Measurements from ENCODE around the gene SLC13A2.

Gene SLC13A2

DNA sequence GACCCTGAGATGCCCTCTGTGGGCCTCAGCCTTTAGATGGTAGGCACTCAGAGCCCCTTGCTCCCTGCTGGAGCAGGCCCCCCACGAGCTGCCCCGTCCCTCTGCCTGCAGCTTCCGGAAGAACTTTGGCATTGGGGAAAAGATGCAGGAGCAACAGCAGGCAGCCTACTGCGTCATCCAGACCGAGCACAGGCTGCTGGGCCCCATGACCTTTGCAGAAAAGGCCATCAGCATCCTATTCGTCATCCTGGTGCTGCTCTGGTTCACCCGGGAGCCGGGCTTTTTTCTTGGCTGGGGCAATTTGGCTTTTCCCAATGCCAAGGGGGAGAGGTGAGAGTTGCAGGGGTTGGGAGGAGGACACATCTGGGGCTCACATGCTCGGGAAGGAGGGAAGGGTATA, 20.0 kb downstream of the SLC13A2 start:
- no peak for DNase-seq

DNA sequence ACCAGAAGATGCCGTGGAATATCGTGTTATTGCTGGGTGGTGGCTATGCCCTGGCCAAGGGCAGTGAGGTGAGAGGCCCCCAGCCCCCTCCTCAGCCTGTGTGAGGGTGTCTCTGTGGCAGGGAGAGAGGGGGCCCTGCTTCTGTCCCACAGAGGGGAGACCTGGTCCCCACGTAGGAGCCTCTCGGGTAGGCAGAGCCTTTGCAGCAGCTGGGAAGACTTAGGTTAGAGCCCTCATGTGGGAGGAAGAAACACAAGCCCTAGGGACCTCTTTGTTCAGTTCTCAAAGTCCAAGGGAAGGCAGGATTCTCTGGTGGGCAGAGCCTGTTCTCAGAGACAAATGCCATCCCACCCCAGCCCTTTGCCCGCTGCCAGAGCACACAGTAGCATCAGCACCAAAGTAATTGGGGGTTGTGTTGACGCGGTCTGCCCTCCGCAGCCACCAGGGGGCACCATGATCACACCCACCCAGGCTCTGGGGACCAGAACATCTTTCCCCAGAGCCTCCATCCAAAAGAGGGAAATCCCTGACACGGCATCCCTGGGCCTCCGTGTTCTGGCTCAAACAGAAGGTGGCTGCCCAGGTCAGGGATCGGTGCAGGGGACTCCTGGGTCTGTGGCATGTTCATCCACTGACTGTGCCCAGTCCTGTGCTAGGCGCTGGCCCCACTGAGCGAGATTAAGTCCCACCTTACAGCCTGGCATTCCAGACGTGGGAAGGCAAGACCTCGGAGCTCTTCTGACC, 21.2 kb downstream of the SLC13A2 start:
- DNase-seq: peak; percentile 73

DNA sequence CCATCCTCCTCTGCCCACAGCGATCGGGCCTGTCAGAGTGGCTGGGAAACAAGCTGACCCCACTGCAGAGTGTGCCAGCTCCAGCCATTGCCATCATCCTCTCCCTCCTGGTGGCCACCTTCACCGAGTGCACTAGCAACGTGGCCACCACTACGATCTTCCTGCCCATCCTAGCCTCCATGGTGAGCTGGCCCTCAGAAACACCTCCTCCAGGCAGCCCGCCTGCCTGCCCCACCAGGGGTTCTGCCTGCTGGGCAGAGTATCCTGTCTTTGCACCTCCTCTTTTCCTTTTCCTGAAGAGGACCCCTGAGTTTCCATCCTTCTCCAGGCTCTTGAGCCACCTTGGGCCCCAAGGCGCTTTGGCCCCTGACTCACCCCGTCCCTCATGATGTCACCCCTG, 22.2 kb downstream of the SLC13A2 start:
- DNase-seq: no peak

DNA sequence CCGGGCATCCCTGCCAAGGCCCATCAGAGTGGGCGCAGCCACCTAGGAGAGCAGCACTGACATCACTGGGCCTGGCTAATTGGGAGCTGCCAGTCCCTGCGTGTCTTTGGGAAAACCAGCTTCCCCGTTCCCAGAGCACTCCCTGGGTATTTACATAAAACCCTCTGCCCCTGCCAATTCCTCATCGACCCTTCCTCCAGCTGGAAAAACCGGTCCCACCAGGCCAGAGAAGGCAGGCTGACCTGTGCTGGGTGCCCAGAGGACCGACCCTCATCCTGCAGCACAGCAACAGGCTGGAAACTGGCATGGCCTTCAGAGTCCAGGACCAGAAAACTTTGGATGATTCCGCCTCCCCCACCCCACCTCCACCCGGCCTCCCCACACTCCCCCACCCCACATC, 24.5 kb downstream of the SLC13A2 start:
- peak; percentile 51 for DNase-seq

DNA sequence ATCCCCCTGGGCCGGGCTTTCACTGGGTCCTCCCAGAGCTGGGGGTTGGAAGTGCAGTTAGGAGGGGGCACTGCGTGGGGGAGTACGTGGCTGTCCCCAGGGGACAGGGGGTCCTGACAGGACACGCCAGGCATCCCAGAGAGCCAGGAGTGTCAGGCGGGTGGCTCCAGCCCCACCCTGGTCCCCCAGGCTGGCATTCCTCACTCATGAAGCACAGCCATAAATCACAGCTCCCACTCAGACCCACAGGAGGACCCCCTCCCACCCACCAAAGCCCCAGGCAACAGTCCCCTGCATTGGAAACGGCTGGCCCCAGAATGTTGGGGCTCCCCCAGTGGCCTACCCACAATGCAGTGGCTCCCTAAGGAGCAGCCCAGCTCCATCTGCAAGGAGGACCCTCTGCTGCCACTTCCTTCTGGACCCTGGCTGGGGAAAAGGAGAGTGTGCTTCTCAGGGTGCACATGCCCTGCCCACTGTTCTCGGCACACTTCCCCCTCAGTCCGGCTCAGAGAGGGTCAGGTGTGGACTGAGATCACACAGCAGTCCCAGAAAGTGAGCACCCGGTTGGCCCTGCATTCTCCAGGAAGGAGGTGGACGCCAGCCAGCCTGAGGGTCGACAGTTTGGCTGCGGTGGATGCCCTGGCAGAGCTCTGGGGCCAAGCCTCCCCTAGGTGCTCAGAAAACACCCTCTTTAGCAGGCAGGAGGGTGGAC, 25.4 kb downstream of the SLC13A2 start:
- DNase-seq: no peak

DNA sequence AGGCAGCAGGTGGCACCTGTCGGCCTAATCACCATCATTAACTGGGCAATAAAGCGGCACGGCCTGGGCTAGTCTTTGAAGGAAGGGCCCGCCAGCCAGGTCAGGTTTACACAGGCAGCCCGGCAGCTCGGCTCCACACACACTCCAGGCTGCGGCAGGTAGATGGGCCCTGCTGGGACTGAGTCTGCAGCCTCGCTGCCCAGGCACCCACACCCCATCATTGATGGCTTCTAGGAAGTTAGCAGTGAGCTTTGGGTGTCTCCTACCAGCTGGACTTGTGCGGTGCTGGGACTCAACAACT, 25.9 kb downstream of the SLC13A2 start:
- DNase-seq: peak; percentile 49

DNA sequence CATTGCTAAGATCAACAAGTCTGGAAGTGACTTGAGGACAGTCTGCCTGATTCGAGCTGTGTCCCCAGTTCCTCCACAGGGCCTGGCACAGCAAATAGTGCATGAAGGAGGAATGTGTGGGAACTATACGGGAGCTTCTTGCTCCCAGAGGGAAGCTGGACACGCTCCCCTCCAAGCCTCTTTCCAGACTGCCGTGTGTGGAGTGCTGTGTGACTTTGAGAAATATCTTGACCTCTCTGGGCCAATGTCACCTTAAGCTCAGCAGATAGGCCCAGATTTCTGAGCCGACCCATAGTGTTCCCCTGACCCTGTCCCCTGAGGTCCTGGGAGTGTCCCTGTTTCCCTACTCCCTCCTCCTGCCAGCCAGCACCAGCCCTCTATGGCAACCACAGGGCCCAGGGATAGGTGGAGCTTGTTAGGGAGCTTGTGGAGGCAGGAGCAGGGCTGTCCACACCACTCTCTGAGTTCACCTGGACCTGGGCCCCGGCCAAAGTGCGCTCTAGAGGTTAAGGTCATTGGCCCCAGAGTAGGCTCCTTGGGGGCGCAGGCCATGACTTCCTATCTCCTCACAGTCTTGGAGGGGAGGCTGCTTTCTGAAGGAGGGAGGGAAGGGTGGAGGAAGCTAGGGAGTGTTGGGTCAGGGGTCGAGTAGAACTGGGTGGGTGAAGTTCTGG, 26.4 kb downstream of the SLC13A2 start:
- DNase-seq: no peak

DNA sequence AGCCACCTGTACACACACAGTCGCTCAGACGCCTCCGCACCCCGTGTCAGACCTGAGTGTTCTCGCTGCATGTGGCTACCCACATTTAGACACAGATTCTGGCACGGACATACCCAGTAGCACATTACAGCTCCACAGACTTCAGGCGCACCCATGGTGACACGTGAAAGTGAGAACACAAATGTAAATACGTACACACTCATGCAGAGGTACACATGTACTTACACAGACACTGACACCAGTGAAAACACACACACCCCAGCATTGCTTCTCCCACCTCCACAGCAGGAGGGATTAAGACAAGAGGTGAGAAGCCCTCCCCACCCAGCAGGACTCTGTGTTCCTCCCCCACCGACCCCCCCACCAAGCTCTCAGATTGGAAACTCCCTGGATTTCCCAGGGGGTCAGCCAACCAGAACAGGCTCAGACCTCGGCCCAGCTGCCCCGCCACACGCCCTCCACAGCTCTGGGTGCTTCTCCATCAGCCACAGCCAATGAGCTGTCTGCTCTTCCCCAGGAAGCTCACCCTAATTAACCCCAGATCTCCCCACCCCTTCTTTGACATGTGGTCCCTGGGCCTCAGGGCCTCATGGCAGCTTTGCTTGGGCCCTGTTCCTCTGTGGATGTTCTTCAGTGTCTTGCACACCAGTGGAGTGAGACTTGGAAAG, 27.4 kb downstream of the SLC13A2 start:
- no peak for DNase-seq

DNA sequence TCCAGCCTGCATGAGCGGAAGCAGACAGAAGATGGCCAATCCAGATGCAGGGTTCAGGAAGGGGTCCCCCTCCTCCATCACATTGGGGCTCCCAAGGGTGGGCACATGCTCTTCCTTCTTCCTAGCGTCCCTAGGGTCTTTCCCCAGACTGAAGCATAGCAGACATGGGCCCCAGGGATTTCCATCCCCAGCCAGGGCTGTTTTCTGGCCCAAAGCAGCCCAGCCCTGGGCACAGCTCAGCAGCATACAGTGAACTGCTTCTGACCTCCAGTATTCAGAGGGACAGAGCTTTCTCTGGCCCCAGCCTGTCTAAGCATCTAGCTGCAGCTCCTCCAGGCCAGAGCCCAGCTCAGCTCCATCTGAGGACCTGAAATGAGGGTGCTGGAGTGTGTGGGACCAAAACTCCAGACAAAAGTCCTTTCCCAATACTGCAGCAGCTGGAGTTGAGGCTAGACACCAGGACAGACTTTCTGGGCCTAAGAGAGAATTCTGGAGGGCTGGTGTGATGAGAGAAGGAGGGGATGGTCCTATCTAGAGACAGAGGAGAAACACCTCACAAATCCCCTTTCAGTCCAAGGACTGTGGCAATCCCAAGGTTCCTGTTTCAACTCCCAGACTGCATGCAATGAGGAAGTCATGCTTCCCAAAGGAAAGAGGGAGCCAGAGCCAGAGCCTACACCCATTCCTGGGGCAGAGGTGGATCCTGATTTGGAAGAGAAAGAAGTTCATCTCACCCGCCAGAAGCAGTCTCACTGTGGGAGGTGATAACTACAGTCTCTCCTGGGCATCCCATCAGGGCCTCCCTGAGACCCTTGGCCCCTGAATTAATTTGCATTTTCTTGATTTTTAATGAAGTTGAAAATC, 28.2 kb downstream of the SLC13A2 start:
- no peak for DNase-seq

DNA sequence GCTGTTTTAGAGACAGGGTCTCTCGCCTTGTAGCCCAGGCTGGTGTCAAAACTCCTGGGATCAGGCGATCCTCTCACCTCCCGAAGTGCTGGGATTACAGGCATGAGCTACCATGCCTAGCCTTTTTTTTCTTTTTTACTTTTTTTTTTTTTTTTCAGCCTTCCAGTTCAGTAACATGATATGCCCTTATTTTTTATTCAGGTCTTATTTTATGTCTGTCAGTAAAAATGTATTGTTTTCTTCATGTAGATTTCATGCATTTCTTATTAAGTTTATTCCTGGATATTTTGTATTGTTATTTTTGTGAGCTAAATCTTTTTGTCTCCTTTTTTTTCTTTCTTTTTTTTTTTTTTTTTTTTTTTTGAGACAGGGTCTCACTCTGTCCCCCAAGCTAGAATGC, 30.0 kb downstream of the SLC13A2 start:
- DNase-seq: no peak

DNA sequence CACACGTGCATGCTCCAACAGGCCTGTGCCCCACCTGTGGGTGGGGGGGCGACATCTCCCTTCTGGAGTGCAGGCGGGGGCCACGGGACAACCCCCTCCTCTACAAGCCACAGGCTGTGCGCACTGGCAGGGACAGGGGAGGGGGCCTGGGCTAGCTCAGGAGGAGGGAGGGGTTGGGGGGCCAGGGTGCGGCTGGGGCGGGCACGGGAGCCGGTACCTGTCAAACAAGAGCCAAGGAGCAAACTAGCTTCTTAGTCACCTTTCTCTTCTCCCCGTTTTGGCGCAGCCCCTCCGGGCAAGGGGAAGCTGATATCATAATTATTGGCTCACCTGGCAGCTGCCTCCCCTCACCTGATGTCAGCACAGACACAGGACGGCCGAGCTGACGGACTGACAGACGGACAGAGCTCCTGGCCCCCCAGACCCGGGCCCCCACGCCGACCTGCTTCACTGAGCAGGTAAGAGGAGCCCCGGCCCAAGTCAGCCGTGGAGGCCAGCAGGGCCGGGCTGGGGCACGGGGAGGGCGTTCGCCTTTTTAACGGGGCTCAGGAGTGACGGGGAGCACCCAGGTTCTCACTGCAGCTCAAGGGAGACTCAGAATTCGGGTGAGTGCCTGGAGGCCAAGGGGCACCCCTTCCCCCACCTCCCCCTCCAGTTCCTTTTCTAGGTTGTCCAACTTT, 32.7 kb downstream of the SLC13A2 start, which contains the start of gene FOXN1:
FOXN1 (plus strand) TSS at position 363 of the 680 bp plus-strand sequence. CDS start 17,622 bp downstream, outside the sequence.
- DNase-seq: no peak

DNA sequence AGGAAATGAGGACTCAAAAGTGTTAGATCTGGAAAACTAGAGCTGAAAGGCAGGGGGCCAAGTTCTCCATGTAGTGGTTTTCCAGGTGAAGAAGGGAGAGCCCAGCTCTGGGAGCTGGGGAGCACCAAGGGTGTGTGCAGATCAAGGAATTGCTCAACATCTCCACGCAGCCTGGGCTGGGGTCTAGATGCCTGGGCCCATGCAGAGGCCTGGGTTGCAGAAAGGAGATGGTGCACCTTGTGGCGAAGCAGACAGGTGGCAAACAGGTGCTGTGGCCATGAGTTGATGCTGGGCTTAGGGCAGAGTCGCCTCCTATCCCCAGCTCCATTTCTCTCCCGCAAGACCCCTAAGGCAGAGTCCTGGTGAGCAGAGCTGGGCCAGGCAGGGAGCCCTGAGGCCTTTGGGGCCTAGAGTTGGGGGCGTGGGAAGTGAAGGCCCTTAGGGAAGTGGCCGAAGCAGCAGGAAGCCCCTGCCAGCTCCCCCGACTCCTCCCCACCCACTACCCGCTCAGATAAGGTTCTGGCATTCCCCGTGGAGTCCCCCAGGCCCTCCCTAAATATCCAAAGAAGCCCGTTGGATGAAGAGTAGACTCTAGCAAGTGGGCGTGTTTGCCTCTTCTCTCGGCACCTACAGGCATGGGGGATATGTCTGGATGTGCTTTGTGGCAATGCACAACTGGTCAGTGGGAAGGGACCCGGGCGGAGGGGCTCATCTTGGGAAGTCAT, 33.5 kb downstream of the SLC13A2 start:
- DNase-seq: no peak

DNA sequence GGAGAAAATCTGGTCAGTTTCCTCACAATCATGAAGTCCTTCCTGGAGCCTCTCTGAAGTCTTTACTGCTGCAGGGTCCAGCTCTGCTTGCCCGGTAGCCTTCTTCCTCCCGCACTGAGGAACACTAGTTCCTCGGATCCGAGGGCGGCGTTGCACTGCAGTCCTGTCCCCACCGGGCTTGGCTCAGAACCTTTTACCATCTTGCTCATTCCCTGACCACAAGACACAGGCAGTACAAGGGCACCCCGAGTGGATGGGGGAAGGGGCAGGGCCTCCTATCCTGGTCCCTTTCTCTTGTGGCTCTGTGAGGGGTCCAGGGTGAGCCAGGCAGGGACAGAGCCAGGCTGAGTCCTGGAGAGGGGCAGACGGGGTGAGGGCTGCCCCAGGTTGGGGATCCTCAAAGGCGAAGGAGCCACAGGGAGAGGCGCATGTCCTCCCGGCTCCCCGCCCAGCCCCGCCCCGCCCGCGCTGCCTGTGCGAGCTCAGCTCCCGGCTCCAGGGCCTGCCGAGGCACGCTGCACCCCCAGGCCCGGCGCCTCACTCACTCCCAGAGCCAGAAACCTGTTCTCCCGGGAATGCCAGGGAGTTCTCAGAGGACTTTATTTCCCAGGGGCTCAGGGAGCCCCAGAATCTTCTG, 34.2 kb downstream of the SLC13A2 start:
- no peak for DNase-seq

DNA sequence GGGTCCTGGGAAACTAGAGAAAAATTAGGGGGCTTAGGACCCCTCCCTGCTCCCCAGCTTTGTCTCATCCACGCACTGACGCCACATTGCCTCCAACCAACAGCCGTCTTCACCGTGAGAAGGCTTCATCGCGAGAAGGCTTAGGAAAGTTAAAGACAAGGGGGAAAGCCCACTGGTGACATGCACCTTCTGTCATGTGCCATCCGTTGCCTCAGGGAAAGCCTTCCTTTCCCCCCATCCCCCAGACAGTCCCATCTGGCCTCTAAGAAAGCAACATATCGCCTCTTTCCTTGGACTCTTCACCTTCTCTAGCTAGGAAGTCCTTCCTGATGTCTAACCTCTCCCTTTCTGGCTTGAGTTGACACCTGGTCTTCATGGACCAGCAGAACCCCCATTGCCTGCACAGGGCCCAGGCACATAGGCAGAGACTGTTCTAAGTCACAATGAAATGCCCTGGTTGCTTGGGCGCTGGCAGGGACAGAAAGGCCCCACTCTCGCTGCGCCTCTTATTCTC, 34.8 kb downstream of the SLC13A2 start:
- DNase-seq: no peak

DNA sequence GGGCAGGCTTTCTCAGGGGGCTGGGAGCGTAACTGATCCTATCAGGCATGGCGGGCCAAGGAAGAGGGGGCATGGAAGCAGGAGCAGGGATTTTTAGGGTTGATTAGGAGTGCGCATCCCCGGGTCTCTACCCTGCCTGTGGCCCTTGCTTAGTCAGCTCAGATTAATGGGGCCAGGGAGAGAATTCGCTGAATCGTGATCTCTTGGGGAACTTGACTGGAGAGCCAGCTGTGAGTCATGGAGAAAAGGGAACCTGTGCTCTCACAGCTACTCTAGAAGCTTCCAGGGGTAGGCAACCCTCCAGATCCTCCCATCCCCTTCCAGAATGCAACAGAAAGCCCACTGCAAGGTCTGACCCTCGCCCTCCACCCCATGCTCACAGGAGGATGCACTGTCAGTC, 36.3 kb downstream of the SLC13A2 start:
- no peak for DNase-seq

DNA sequence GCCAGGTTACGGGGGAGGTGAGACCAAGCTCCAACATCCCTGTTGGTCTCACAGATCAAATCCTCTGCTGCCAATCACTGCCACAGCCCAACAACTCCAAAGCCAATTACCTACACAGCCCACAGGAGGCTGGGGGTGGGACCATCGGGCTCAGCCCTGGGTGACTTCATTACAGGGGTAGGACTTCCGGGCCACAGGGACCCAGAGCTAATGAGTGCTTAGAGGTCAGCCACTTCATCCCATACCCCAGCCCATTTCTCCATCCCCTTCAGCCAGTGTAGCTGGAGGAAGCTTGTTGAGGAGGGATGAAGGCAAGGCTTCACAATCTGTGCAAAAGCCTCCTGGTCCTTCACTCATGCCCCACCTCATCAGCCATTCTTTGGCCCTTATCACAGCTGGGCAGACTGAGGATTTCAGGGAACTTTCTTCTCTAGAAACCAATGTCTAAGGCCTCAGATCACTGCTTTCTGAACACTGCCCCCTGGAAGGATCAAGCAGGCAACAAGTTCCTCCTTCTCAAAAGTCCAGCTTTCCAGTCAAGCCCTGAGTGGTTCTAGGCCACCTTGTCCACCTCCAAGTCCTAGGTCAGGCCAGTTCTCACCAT, 38.5 kb downstream of the SLC13A2 start:
- no peak for DNase-seq

DNA sequence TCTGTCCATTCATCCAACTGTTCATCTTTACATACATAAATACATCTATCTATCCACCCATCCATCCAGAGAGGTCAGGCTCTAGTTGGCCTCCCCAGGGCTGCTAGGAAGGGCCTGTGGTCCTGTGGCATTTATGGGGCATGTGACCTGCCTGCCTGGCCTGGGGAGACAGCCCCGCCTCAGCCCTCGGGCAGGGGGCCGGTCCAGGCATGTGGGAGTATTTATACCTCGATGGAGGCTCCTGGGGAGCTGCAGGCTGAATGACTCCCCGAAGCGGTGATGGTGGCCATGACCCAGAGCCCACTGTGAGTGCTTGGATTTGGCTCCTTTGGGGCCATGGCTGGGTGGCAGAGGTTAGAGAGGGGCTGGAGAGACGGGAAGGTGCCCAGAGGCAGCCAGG, 40.0 kb downstream of the SLC13A2 start:
- no peak for DNase-seq

DNA sequence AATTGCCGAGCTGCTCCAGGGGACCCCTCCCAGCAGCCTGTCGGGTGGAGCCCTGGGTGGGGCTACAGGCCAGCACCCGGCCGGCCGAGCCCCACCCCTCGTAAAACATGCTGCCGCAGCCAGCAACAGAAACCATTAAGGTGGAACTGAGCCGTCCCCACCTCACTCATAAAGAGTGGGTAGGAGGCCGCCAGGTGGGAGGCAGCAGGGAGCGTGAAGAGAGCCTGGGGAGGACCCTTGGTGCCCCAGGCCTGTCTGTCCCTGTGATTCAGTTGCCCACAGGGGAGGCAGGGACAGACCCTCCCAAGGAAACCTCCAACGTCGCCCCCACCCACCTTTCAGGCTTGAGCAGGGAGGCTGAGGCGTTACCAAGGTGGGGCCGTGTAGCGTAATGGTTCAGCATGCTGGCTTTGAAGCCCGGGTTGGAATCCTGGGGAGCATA, 41.1 kb downstream of the SLC13A2 start:
- DNase-seq: no peak

DNA sequence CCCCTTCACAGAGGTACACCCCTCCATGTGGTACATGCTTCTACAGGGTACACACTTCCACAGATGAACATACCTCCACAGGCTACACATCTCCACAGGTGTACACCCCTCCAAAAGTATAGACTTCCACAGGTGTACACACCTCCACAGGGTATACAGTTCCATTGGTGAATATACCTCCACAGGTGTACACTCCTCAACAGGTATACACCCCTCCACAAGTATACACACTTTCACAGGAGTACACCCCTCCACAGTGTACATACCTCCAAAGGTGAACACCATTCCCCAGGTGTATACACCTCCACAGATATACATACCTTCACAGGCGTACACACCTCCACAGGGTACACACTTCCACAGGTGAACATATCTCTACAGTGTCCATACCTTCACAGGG, 42.1 kb downstream of the SLC13A2 start:
- no peak for DNase-seq

DNA sequence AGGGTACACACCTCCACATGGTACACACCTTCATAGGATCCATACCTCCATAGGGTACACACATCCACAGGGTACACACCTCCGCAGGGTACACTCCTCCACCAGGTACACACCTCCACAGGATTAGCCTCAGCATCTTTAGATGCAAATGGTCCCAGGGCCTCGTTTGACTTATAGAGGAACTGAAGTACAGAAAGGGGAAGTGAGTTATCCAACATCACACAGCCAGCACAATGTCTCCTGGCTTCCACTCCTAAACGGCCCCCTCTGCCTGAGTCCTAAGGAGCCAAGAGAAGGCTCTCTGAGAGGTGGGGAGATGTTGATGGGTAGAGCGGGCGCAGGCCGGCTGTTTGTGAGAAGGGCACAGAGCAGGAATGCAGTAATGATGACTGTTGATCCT, 44.7 kb downstream of the SLC13A2 start:
- no peak for DNase-seq

Measured in DMS53 (cell line).